Measurements from ENCODE around the gene C1orf21. TPM values are rescaled to one million over a fixed set of nuclear protein-coding genes. Genes with fewer than 3 reads are reported as not detected.

C1orf21 gene
- total and polyA plus RNA-seq, 3 experiments from 2014 or later = 6.8 to 23.4 (median 8.2) TPM

- H3K9me3 Mint-ChIP-seq = peaks cover 0 to 2% (median 0%) of the 10 kb centered on the region in 5 donors
- Histone ChIP-seq H3K9me3 (ENCODE audit: low read length) (no peaks in the 10 kb centered on the region), H3K36me3 (ENCODE audit: insufficient read depth, low read length) (no peaks in the 10 kb centered on the region), H3K27ac (ENCODE audit: low read depth, low read length) (no peak overlapping the region), H3K27me3 (ENCODE audit: insufficient read depth, low read length, poor library complexity, severe bottlenecking) (no peaks in the 10 kb centered on the region), H3K4me1 (ENCODE audit: insufficient read depth, low read length) (no peaks in the 10 kb centered on the region), H3K4me3 (ENCODE audit: low read length) (no peak overlapping the region)
- no peak for DNase-seq
- H3K27ac Mint-ChIP-seq = no peak overlapping the region
- H3K4me1 Mint-ChIP-seq = no peaks in the 10 kb centered on the region
- no peaks in the 10 kb centered on the region for H3K36me3 Mint-ChIP-seq
- POLR2A ChIA-PET = no interaction called here
- CTCF ChIA-PET = no interaction called here
- H3K27me3 Mint-ChIP-seq = peaks cover 3 to 23% of the 10 kb centered on the region in 2 donors
- H3K4me3 Mint-ChIP-seq = no peak overlapping the region
Measured at GRCh38 chr1:184358256-184358655, 28.6 kb upstream of the C1orf21 start.

- ChIA-PET POLR2A (no interaction called here), CTCF (no interaction called here)
- H3K36me3 Mint-ChIP-seq = no peaks in the 10 kb centered on the region
- no peaks in the 10 kb centered on the region for H3K9me3 Mint-ChIP-seq
- Histone ChIP-seq H3K27me3 (ENCODE audit: insufficient read depth, low read length, poor library complexity, severe bottlenecking) (no peaks in the 10 kb centered on the region), H3K4me3 (ENCODE audit: low read length) (no peak overlapping the region), H3K27ac (ENCODE audit: low read depth, low read length) (no peak overlapping the region), H3K4me1 (ENCODE audit: insufficient read depth, low read length) (no peaks in the 10 kb centered on the region), H3K36me3 (ENCODE audit: insufficient read depth, low read length) (no peaks in the 10 kb centered on the region), H3K9me3 (ENCODE audit: low read length) (no peaks in the 10 kb centered on the region)
- H3K27me3 Mint-ChIP-seq = peaks cover 3 to 16% of the 10 kb centered on the region in 2 donors
- no peaks in the 10 kb centered on the region for H3K4me1 Mint-ChIP-seq
- DNase-seq = no peak
- no peak overlapping the region for H3K27ac Mint-ChIP-seq
- no peak overlapping the region for H3K4me3 Mint-ChIP-seq
Measured at GRCh38 chr1:184359909-184360308, 26.9 kb upstream of the C1orf21 start.

GRCh38 chr1:184362876-184363275 is 24.0 kb upstream of the C1orf21 start:
- H3K4me1 ChIP-seq (ENCODE audit: insufficient read depth, low read length) = no peaks in the 10 kb centered on the region
- H3K36me3 Mint-ChIP-seq = no peaks in the 10 kb centered on the region
- H3K4me3 Mint-ChIP-seq = no peak overlapping the region
- H3K27me3 Mint-ChIP-seq = peaks cover 4 to 8% of the 10 kb centered on the region in 2 donors
- no peaks in the 10 kb centered on the region for H3K4me1 Mint-ChIP-seq
- H3K27me3 ChIP-seq (ENCODE audit: insufficient read depth, low read length, poor library complexity, severe bottlenecking) = no peaks in the 10 kb centered on the region
- CTCF ChIA-PET = no interaction called here
- H3K27ac Mint-ChIP-seq = no peak overlapping the region
- H3K27ac ChIP-seq (ENCODE audit: low read depth, low read length) = peak overlapping the region; percentile 9
- no peak for DNase-seq
- POLR2A ChIA-PET = no interaction called here
- H3K9me3 ChIP-seq (ENCODE audit: low read length) = no peaks in the 10 kb centered on the region
- no peak overlapping the region for H3K4me3 ChIP-seq (ENCODE audit: low read length)
- no peaks in the 10 kb centered on the region for H3K9me3 Mint-ChIP-seq
- H3K36me3 ChIP-seq (ENCODE audit: insufficient read depth, low read length) = no peaks in the 10 kb centered on the region

- no peaks in the 10 kb centered on the region for H3K4me1 ChIP-seq (ENCODE audit: insufficient read depth, low read length)
- no peak for DNase-seq
- peaks cover 9 to 14% of the 10 kb centered on the region in 2 donors for H3K27me3 Mint-ChIP-seq
- H3K4me3 ChIP-seq (ENCODE audit: low read length) = no peak overlapping the region
- H3K27me3 ChIP-seq (ENCODE audit: insufficient read depth, low read length, poor library complexity, severe bottlenecking) = no peaks in the 10 kb centered on the region
- H3K4me3 Mint-ChIP-seq = no peak overlapping the region
- no peak overlapping the region for H3K27ac ChIP-seq (ENCODE audit: low read depth, low read length)
- no peak overlapping the region for H3K27ac Mint-ChIP-seq
- no peaks in the 10 kb centered on the region for H3K36me3 Mint-ChIP-seq
- POLR2A ChIA-PET = interaction anchor here (0.7 kb wide), 1 partner anchor 21 kb away, joined by 6 read pairs; no protein-coding TSS in a partner anchor
- H3K4me1 Mint-ChIP-seq = no peaks in the 10 kb centered on the region
- H3K9me3 ChIP-seq (ENCODE audit: low read length) = no peaks in the 10 kb centered on the region
- no peaks in the 10 kb centered on the region for H3K9me3 Mint-ChIP-seq
- H3K36me3 ChIP-seq (ENCODE audit: insufficient read depth, low read length) = no peaks in the 10 kb centered on the region
- CTCF ChIA-PET = no interaction called here
Measured at GRCh38 chr1:184365699-184366098, 21.1 kb upstream of the C1orf21 start.

GRCh38 chr1:184366997-184367396 is 19.8 kb upstream of the C1orf21 start:
- CTCF ChIA-PET = no interaction called here
- no peaks in the 10 kb centered on the region for H3K4me1 Mint-ChIP-seq

GRCh38 chr1:184367427-184368038 is 19.3 kb upstream of the C1orf21 start:
- no peak for DNase-seq
- ChIA-PET CTCF (no interaction called here), POLR2A (interaction anchor here (0.6 kb wide), 1 partner anchor 308 kb away, joined by 8 read pairs; no protein-coding TSS in a partner anchor)
- no peak overlapping the region for H3K4me3 ChIP-seq (ENCODE audit: low read length)
- Mint-ChIP-seq H3K27me3 (peaks cover 6 to 19% of the 10 kb centered on the region in 2 donors), H3K4me1 (no peaks in the 10 kb centered on the region), H3K36me3 (no peaks in the 10 kb centered on the region), H3K27ac (no peak overlapping the region), H3K9me3 (no peaks in the 10 kb centered on the region), H3K4me3 (no peak overlapping the region)
- H3K27ac ChIP-seq (ENCODE audit: low read depth, low read length) = no peak overlapping the region
- H3K4me1 ChIP-seq (ENCODE audit: insufficient read depth, low read length) = no peaks in the 10 kb centered on the region
- H3K9me3 ChIP-seq (ENCODE audit: low read length) = no peaks in the 10 kb centered on the region
- H3K36me3 ChIP-seq (ENCODE audit: insufficient read depth, low read length) = no peaks in the 10 kb centered on the region
- peaks cover 5% of the 10 kb centered on the region for H3K27me3 ChIP-seq (ENCODE audit: insufficient read depth, low read length, poor library complexity, severe bottlenecking)

More at GRCh38 chr1:184366997-184367396, 19.8 kb upstream of the C1orf21 start:
- POLR2A ChIA-PET = no interaction called here
- Mint-ChIP-seq H3K36me3 (no peaks in the 10 kb centered on the region), H3K27ac (no peak overlapping the region), H3K27me3 (peaks cover 6 to 19% of the 10 kb centered on the region in 2 donors), H3K4me3 (no peak overlapping the region), H3K9me3 (no peaks in the 10 kb centered on the region)
- H3K9me3 ChIP-seq (ENCODE audit: low read length) = no peaks in the 10 kb centered on the region
- no peaks in the 10 kb centered on the region for H3K4me1 ChIP-seq (ENCODE audit: insufficient read depth, low read length)
- no peak overlapping the region for H3K27ac ChIP-seq (ENCODE audit: low read depth, low read length)
- no peaks in the 10 kb centered on the region for H3K36me3 ChIP-seq (ENCODE audit: insufficient read depth, low read length)
- no peak for DNase-seq
- peaks cover 2% of the 10 kb centered on the region for H3K27me3 ChIP-seq (ENCODE audit: insufficient read depth, low read length, poor library complexity, severe bottlenecking)
- no peak overlapping the region for H3K4me3 ChIP-seq (ENCODE audit: low read length)

GRCh38 chr1:184368354-184368753 is 18.5 kb upstream of the C1orf21 start:
- H3K4me1 Mint-ChIP-seq = no peaks in the 10 kb centered on the region
- ChIA-PET POLR2A (no interaction called here), CTCF (no interaction called here)
- no peak for DNase-seq
- H3K27ac Mint-ChIP-seq = peak overlapping the region in 1 of 8 donors; percentile 48
- H3K27me3 Mint-ChIP-seq = peaks cover 6 to 23% of the 10 kb centered on the region in 2 donors
- H3K4me1 ChIP-seq (ENCODE audit: insufficient read depth, low read length) = no peaks in the 10 kb centered on the region
- no peaks in the 10 kb centered on the region for H3K9me3 ChIP-seq (ENCODE audit: low read length)
- no peaks in the 10 kb centered on the region for H3K9me3 Mint-ChIP-seq
- H3K36me3 ChIP-seq (ENCODE audit: insufficient read depth, low read length) = no peaks in the 10 kb centered on the region
- no peak overlapping the region for H3K4me3 Mint-ChIP-seq
- H3K27ac ChIP-seq (ENCODE audit: low read depth, low read length) = no peak overlapping the region
- H3K36me3 Mint-ChIP-seq = no peaks in the 10 kb centered on the region
- H3K4me3 ChIP-seq (ENCODE audit: low read length) = no peak overlapping the region
- peaks cover 5% of the 10 kb centered on the region for H3K27me3 ChIP-seq (ENCODE audit: insufficient read depth, low read length, poor library complexity, severe bottlenecking)

GRCh38 chr1:184370850-184371249 is 16.0 kb upstream of the C1orf21 start:
- H3K27ac Mint-ChIP-seq = no peak overlapping the region
- H3K4me1 ChIP-seq (ENCODE audit: insufficient read depth, low read length) = no peaks in the 10 kb centered on the region
- no peak overlapping the region for H3K27ac ChIP-seq (ENCODE audit: low read depth, low read length)
- H3K36me3 ChIP-seq (ENCODE audit: insufficient read depth, low read length) = no peaks in the 10 kb centered on the region
- no peaks in the 10 kb centered on the region for H3K9me3 ChIP-seq (ENCODE audit: low read length)
- H3K4me3 ChIP-seq (ENCODE audit: low read length) = no peak overlapping the region
- H3K27me3 ChIP-seq (ENCODE audit: insufficient read depth, low read length, poor library complexity, severe bottlenecking) = peaks cover 5% of the 10 kb centered on the region
- CTCF ChIA-PET = no interaction called here
- no peak for DNase-seq
- H3K9me3 Mint-ChIP-seq = no peaks in the 10 kb centered on the region
- no peaks in the 10 kb centered on the region for H3K36me3 Mint-ChIP-seq
- no peaks in the 10 kb centered on the region for H3K4me1 Mint-ChIP-seq
- no peak overlapping the region for H3K4me3 Mint-ChIP-seq
- POLR2A ChIA-PET = no interaction called here
- H3K27me3 Mint-ChIP-seq = peaks cover 6 to 19% of the 10 kb centered on the region in 2 donors
